GM13976 (cell line): Measurements from ENCODE around the gene STAT5A.
A peak's percentile ranks its signal among the peaks of the same experiment; 100 is the strongest.

ENCODE experiments used
- DNase-seq: peaks from one replicate; pipeline ENCODE4 v3.0.0; 2012; ENCODE audit warnings: low spot score
- in situ Hi-C: fragments of 300-500 bp; cut with MboI; formaldehyde crosslinking; loops from one replicate; pipeline ENCODE4 v1.12.0; 2022; ENCODE audit warnings: low sequenced_read_pairs, mixed read lengths, inconsistent platforms; ENCODE audit not compliant: unreplicated experiment
- TF ChIP-seq, protein P1 (sequence below): IDR thresholded peaks from 2 replicates; pipeline ENCODE4 v1.5.1; 2012; ENCODE audit warnings: borderline replicate concordance, mild to moderate bottlenecking; ENCODE audit not compliant: insufficient read depth; ENCODE audit errors: extremely low read depth, missing control alignments, control extremely low read depth

Gene STAT5A

DNA sequence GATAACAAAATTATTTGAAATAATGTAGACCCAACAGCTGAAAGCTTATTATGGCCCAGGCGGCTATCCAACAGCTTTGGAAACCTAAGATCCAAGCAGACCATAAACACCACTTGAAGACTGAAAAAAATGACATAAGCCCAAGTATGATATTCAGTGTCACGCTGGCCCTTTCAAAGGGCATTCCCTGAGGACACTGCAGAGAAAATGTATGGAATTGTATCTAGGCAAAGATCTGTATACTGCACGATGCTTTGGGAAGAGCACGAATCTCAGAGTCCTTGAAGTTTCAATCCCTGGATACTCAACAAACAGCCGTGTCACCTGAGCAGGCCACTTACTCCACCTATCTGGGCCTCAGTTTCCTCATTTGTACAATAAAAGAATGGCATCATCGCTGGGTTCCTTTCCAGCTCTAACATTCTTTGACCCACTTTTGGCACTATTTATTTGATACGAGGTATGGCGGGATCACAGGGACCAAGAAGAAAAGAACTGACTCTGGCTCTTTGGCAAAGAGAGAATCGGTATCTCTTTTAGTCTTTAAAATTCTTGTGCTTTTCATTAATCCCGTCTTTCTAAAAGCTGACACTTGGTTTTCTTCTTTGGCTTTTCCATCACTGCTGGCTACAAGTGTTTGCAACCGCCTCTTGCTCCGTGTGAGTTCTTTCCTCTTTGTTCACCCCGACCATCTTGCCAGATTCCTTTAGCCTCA lies 13.3 kb upstream of the STAT5A start:
- TF ChIP-seq, protein P1, sequence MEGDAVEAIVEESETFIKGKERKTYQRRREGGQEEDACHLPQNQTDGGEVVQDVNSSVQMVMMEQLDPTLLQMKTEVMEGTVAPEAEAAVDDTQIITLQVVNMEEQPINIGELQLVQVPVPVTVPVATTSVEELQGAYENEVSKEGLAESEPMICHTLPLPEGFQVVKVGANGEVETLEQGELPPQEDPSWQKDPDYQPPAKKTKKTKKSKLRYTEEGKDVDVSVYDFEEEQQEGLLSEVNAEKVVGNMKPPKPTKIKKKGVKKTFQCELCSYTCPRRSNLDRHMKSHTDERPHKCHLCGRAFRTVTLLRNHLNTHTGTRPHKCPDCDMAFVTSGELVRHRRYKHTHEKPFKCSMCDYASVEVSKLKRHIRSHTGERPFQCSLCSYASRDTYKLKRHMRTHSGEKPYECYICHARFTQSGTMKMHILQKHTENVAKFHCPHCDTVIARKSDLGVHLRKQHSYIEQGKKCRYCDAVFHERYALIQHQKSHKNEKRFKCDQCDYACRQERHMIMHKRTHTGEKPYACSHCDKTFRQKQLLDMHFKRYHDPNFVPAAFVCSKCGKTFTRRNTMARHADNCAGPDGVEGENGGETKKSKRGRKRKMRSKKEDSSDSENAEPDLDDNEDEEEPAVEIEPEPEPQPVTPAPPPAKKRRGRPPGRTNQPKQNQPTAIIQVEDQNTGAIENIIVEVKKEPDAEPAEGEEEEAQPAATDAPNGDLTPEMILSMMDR, result no peak
- no peak for DNase-seq
- in situ Hi-C loops, result no loop called here

DNA sequence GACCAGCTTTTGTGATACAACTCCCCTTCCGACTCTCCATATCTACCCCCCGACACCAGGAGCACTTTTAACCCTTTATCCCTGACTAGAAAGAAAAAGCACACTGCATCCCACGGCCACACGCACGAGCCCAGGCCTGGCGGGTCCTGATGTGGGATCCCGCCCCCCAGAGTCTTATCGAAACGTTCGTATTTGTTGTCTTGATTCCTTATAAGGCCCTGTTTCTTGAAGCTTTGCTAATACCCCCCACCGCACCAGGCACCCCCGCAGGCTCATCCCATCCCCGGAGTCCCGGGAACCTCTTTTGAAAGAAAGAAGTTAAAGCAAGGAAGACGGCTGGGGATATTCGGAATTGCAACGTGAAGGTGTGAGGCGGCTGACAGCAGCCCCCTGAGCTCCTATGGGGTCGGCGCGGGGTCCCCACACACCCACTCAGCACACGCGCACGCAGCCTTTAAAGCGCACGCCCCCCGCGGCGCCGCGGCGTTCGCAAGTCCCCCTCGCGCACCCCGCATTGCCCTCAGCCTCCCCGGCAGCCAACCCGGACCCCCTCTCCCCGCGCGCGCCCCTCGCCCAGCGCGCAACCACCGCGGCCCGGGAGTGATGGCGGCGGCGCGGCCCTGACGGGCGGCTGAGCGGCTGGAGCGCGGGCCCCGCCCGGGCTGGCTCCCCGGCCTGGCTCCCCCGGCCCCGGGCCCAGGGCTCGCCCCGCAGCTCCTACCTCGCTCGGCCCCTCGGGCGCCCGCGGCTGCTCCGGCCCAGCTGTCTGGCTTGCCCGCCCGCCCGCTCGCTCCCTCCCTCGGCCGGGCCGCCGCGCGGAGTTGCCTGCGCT lies 12.6 kb upstream of the STAT5A start:
- in situ Hi-C loops, result no loop called here
- DNase-seq, result peak; percentile 50
- TF ChIP-seq, protein P1, result no peak

DNA sequence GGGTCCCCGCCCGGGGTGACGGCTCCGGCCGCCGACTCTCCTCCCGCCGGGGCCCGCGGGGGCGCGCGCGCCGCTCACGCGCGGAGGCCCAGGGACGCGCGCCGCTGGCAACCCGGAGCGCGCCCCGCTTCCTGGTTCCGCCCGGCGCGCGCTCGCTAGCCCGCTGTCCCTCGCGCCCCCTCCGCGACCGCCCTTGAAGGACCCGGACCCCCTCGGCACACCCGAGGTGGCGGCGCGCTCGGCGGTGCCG lies 12.0 kb upstream of the STAT5A start, which contains the start of gene STAT5B:
TSS of gene STAT5B (minus strand) at position 33 of the 250 bp plus-strand sequence. CDS start 44,264 bp downstream, outside the sequence.
- peak; percentile 93 for DNase-seq
- TF ChIP-seq, protein P1, result no peak
- in situ Hi-C loops, result no loop called here

DNA sequence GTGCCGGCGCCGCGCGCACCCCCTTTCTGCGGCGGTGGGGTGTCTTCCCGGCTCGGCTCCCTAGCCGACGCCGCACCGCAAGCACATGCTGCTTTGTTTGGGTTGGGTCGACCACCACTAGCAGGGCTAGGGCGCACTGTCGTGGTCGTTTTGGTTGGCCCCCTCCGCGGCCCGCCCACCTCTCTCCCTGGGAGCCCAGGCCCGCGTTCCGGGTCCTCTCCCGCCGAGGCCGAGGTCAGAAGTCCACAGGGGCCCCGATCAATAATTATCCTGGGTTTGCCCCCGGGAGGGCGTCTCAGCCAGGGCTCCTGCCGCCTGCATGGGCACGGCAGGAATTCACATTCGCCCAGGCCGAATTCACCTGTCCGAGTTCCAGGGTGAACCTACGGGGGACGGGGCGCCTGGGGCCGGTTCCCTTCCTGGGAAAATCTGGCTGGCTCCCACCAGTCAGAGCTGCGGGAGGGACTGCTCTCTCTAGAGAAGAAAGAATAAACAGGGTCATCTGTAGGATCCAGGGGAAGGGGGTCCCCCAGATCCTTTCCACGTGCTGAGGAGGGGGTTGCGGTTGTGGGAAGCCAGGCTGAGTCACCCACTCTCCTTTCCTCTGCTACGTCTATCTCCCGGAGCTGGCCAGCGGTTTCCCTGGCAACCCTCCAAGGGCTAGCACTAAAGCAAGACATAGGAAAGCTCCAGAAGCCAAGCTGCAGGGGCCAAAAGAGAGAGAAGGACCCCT lies 11.5 kb upstream of the STAT5A start:
- TF ChIP-seq, protein P1, result no peak
- in situ Hi-C loops, result no loop called here
- DNase-seq, result no peak

DNA sequence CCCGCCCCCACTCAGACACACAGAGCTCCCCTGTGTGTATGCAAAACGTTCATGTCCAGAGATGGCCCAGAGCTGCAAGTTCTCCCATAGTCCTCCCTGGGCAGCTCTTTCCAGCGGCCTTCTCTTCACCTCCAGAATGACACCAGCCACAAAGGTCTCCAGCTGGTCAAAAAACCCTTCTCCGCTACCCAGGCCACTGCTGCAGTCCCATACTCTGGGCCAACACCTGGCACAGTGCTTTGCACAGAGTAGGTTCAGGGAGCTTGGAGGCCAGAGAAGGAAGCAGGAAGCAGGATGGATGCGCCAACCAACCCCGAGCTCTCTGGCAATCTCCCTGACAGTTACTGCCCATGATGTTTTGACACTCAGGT lies 11.0 kb upstream of the STAT5A start:
- no peak for DNase-seq
- in situ Hi-C loops, result no loop called here
- TF ChIP-seq, protein P1, result no peak

DNA sequence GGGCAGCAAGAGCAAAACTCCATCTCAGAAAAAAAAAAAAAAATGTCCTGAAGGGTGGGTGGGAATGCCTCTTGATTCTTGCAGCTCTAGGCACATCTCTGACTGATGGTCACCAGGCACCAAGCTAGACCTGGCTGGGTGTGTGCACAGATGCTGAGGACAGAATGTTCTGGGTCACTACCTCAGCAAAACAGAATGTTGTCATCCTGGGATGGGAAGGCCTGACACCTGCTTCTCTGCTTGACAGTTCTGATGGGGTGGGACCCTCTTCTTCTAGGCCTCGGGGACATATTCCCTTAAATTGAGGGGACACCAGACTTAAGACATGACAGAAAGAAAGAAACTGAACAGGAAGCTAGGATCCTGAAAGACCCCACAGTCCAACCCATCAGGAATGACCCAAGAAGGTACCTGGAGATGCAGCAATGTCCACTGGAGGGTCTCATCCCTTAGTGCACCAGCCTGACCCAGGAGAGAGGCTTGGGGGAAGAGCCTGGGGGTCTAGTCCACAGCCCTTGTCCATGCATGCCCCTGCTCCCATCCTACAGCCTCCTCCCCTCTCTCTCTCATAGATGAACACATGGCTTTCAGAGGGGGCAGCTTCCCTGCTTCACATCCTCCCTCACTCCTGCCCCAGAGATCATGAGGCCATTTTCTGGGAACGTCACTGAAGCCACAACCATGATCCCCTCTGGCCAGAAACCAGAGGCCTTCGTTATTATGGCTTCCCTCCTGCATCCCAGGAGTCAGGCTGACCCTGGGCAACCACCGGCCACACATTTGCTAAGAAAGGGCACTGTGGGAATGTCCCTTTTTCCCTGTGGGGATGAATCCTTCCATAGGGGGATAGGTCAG lies 8.3 kb upstream of the STAT5A start:
- no peak for DNase-seq
- in situ Hi-C loops, result no loop called here
- TF ChIP-seq, protein P1, result no peak
